ENCODE measurements around the gene UBTF. TPM values are rescaled to one million over a fixed set of nuclear protein-coding genes. Genes with fewer than 3 reads are reported as not detected.
A peak's percentile ranks its signal among the peaks of the same experiment; 100 is the strongest.

The UBTF gene
- polyA plus RNA-seq, 3 donors: 28.2 to 40.9 (median 35.3) TPM

DNA sequence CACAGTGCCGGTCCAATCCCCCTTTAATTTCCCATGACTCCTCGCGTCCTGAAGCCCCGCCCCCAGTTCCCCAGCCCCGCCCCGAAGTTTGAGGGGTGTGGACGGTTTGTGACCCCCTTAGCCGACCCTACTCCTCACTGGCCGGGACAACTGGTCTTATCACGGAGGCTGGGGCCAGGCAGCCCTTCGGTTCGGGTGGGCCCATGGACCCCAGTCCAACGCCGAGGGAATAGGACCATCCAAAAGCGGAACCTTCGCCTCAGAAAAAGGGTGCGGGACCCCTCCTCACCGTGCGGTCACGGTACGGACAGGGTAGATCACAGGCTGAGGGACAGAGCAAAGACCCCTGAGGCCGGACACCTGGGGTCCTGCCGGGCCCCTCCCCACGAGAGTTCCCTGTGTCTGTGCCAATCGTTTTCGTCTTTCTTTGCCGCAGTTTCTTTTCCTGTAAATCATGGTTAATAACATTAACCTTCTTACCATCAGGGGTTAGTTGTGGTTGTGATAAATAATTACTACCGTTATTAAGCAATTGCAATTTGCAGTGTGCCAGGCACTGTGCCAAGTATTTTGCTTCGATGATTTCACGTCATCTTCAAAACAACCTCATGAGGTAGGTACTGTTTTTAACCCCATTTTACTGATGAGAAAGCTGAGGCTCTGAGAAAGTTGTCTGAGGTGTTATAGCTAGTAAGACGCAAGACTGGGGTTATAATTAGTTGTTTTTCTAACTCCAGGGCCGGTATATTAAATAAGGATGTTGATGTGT lies 32.2 kb downstream of the UBTF start:
- H3K27ac ChIP-seq (ENCODE audit: low read depth, low read length): peak overlapping the region; percentile 67
- 1 to 2% (median 2%) methylated on average over 32 of the region's 32 CpGs for WGBS, 3 donors

DNA sequence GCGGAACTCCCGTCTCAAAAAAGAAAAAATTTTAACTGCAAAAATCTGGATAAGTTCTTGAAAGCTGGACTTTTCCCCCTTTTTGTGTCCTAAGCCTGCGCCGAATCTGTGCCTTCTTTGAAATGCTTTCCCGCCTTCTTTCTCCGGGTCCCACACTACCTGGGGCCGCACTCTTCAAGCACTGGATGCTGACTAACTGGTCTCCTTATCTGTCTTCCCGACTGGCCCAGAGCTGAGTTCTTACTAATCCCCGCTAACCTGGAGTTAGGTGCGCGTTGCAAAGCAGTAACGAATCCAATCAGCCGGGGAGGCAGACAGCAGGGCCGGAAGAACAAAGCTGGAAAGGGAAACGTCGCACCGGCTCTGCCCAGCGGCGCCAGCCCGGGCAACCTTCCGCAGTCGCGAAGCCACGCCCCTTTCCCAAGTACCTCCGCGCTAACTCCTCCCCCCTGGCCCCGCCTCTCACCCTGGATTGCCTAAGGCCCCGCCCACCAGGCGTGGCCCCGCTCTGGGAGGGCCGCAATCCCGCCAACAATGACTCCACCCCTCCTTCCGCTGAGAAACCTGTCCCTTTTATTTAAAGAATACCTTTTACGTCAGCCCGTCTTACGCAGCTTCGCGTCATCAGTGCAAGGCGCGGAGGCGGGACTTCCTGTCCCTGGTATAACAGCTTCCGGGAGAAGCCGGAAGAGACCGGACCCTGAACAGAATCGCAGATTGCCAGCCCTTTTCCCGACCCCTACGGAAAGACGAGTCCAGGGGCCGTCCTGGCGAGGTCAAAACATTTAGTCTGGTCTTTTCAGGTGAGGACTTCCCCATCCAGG lies 33.0 kb downstream of the UBTF start, which contains the start of gene TMUB2:
TSS of gene TMUB2 (plus strand) at position 666 of the 824 bp plus-strand sequence. CDS start 737 bp downstream, outside the sequence.
- H3K27ac ChIP-seq (ENCODE audit: low read depth, low read length): peak within 1 kb of the TSS; percentile 67
- WGBS, 3 donors: 0 to 1% (median 1%) methylated on average over 50 of the region's 50 CpGs

DNA sequence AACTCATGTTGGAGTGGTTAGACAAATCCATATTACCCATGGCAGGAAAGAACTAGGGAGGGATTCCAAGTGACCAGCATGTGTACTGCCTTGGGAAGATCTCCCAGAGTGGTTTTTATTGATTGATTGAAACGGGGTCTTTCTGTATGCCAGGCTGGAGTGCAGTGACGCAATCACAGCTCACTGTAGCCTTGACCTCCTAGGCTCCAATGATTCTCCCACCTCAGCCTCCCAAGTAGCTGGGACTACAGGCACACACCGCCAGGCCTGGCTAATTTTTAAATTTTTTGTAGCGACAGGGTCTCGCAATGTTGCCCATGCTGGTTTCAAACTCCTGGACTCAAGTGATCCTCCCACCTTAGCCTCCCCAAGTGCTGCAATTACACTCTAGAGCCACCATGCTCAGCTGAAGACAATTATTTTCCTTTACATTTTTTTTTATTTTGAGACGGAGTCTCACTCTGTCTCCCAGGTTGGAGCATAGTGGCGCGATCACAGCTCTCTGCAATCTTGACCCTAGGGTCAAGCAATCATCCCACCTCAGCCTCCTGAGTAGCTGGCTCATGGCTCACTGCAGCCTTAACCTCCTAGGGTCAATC lies 35.2 kb downstream of the UBTF start:
- H3K27ac ChIP-seq (ENCODE audit: low read depth, low read length): no peak overlapping the region
- WGBS, 3 donors: 79 to 87% (median 86%) methylated on average over 8 of the region's 8 CpGs

DNA sequence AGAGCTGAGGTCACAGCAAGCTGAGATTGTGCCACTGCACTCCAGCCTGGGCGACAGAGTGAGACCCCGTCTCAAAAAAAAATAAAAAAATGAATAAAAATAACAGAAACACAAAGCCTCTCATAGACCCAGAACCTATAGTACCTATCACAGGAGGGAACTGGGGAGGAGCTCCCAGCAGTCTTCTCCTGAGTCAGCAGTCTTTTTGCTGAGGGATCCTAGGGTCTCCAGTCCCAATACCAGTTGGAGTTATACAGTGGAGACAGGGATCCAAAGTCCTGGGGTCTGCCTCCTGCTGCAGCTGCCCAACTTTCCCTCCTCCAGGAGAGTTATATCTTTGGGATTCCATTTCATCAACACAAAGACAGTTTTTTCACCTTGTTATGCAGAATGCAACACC lies 36.5 kb downstream of the UBTF start:
- WGBS, 3 donors: 84 to 94% (median 86%) methylated on average over 2 of the region's 2 CpGs
- H3K27ac ChIP-seq (ENCODE audit: low read depth, low read length): no peak overlapping the region

DNA sequence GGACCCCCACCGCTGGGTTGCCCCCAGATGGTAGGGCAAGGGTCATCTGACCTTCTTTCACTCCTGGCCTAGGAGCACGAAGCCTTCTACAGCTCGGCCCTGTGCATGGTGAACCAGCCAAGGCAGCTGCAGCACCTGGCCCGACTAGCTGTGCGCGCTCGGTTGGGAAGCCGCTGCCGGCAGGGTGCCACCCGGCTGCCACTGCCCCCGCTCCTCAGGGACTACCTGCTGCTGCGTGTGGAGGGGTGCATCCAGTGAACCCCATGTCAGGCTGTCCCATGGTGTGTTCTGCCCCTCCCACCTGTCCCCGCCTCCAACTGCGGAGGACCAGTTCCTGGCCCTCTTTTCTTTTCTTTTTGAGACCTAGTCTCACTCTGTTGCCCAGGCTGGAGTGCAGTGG lies 41.3 kb downstream of the UBTF start:
- WGBS, 3 donors: 90 to 95% (median 94%) methylated on average over 14 of the region's 14 CpGs
- no peak overlapping the region for H3K27ac ChIP-seq (ENCODE audit: low read depth, low read length)

DNA sequence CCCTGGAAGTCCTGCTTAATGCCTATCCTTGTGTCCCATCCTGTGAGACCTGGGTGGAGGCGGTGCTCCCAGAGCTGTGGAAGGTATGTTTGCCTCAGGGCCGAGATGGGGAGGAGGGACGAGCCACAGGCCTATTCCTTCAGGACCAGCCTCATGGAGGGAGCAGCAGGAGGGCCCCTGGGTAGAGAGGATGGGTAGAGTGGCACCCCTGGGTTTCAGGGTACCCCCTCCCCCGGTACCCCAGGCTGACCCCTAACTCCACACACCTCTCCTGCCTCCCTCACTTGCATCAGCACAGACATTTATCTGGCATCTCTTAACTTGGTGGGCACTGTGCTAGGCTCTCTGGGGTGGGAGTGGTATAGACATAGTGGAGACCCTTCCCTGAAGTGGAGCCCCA lies 41.8 kb downstream of the UBTF start:
- 90 to 96% (median 93%) methylated on average over 4 of the region's 4 CpGs for WGBS, 3 donors
- no peak overlapping the region for H3K27ac ChIP-seq (ENCODE audit: low read depth, low read length)

DNA sequence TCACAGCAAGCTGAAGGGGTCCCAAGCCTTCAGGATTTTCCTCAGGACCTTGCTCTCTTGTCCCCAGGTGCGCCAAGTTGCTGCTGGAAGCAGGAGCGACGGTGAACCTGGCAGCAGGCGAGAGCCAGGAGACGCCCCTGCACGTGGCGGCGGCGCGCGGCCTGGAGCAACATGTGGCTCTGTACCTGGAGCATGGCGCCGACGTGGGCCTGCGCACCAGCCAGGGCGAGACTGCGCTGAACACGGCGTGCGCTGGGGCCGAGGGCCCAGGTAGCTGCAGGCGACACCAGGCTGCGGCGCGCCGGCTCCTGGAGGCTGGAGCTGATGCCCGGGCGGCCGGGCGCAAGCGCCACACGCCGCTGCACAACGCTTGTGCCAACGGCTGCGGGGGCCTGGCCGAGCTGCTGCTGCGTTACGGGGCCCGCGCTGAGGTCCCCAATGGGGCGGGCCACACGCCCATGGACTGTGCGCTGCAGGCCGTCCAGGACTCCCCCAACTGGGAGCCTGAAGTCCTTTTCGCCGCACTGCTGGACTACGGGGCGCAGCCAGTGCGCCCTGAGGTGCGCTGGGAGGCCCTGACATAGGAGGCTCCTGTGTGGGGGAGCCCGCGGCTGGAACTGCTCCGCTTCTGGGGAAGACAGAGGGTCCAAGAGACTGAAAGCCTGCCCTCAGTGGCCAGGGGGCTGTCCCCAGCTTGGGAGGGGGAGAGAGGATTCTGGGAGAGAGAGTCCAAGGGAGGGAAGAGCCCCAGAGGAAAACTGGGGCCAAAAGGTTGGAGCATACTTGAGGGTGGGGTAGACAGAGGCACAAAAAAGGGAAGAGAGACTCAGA lies 42.6 kb downstream of the UBTF start:
- H3K27ac ChIP-seq (ENCODE audit: low read depth, low read length): no peak overlapping the region
- WGBS, 3 donors: 93 to 95% (median 94%) methylated on average over 47 to 54 of the region's 54 CpGs

DNA sequence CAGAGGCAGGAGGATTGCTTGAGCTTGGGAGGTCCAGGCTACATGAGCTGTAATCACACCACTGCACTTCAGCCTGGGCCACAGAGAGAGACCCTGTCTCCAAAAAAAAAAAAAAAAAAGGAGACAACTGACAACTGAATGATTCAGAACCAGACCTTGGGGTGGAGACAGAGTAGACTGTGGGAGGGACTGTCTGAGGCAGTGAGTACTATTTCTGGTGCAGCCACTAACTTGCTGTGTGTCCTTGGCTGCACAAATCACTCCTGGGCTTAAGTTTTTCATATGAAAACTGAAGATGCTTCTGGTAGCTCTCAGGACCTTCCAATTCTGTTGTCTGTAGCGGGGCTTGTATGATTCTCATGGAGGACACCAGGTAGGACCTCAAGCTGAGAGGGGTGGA lies 43.2 kb downstream of the UBTF start:
- 94 to 97% (median 94%) methylated on average over 1 of the region's 1 CpG for WGBS, 3 donors
- no peak overlapping the region for H3K27ac ChIP-seq (ENCODE audit: low read depth, low read length)

DNA sequence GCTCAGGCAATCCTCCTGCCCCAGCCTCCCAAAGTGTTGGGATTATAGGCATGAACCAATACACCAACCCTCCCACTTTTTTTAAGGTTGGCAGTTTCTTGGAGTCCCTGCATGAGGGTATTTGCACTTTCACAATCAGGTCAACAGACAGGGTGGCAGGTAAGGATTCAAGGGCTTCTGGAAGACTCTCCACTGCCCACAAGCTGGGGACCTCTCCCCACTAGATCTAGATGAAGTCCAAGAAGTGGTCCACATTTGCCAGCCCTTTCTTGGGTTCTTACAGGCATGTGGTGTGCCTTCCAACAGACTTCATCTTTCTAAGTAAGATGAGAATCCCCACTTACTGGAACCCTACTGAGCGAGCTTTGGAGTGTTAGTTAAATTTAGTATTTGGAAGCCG lies 45.0 kb downstream of the UBTF start:
- WGBS, 3 donors: 95 to 98% (median 98%) methylated on average over 2 of the region's 2 CpGs

DNA sequence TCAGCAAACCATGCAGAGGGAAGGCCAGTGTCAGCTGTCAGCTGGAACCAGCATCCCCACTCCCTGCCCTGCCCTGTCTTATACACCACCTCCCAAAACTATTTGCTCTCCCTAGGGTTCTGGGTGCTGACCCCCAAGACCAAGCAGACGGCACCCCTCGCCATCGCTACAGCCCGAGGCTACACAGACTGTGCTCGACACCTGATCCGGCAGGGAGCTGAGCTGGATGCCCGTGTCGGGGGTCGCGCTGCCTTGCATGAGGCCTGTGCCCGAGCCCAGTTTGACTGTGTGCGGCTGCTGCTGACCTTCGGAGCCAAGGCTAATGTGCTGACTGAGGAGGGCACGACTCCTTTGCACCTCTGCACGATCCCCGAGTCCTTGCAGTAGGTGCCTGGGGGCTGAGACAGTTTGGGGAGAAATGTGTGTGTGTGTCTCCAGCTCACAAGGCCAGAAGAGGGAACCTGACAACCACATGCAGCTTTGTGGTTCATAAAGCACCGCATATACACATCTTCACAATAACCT lies 47.5 kb downstream of the UBTF start:
- no peak overlapping the region for H3K27ac ChIP-seq (ENCODE audit: low read depth, low read length)
- WGBS, 3 donors: 76 to 82% (median 80%) methylated on average over 17 of the region's 17 CpGs

More for the DNA sequence above, 45.0 kb downstream of the UBTF start:
- H3K27ac ChIP-seq (ENCODE audit: low read depth, low read length): no peak overlapping the region

DNA sequence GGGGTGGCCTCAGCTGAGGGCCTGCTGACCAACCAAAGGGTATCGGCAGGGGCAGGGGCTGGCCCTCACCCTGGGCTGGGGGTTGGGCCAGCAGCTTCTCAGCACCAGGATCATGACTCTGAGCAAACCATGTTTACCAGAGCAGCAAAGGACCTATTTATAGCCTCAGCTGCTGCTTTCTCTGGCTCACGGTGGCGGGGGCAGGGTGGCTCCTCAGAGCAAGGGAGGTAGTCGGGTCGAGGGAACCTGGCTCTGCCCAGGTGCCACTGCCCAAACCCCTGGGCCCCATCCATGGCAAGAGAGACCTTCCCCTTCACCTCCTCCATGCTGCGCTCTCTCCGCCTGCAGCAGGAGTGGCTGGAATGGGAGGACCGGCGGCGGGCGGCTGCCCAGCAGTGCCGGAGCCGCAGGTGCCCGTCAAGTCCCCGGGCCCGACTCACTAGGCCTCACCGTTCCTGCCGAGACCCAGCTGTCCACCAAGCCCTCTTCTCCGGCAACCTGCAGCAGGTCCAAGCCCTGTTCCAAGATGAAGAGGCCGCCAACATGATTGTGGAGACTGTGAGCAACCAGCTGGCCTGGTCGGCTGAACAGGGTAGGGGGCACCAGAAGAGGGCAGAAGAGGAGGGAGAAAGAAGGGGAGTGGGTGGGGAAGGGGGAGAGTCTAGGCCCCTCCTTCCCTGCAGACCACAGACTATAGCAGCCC lies 48.8 kb downstream of the UBTF start, which contains the start of gene ASB16:
TSS of gene ASB16 (plus strand) at position 206 of the 703 bp plus-strand sequence. CDS start at position 292, 86 bp downstream.
- no peak within 1 kb of the TSS for H3K27ac ChIP-seq (ENCODE audit: low read depth, low read length)
- 14 to 45% (median 31%) methylated on average over 19 to 21 of the region's 21 CpGs for WGBS, 3 donors

DNA sequence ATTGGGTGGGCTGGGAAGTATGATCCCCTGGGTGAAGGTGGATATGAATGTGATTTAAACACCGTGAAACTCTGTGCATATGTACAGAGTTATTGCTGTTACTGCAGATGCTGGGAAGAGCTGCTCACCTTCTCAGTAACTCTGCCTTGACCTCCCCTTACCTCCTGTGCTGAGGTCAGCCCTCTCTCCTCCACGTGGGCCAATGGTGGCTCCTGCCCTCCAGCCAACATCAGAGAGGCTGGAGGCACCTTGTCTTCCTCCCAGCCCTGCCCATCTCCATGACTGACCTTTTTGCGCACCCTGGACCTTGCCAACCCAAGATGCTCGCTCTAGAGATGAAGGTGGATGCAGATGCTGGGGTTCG lies 49.4 kb downstream of the UBTF start:
- 44 to 66% (median 59%) methylated on average over 5 of the region's 5 CpGs for WGBS, 3 donors
- no peak overlapping the region for H3K27ac ChIP-seq (ENCODE audit: low read depth, low read length)

DNA sequence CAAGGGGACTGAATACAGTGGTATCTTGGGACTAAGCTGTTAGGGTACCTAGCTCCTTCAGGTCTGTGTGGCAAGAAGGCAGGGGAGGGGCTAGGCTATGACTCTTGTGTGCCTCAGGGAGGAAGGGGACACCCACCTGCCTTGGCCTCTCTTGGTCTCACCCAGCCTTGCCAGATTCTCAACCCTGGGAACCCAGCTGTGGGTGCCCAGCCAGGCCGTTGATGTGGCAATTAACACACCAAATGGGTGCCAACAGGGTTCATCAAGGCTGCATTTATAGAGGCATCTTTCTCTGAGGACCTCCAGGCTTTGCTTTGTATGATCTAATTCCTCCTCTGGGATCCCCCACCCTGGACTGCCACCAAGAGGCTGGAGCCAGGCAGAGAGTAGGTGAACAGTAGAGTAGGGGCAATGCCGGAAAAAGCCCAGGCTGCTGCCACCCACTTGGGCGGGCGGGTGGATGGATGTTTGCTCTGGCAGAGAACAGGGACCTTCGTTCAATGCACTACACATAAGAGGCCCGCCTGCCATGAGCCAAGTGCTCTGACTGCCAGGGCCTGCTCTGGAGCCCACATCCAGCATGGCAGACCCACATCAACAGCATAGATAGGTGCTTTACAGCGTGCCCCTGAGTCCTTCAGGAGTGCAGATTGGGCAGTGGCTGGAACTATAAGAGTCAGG lies 52.2 kb downstream of the UBTF start:
- H3K27ac ChIP-seq (ENCODE audit: low read depth, low read length): no peak overlapping the region
- WGBS, 3 donors: 81 to 88% (median 85%) methylated on average over 7 of the region's 7 CpGs

DNA sequence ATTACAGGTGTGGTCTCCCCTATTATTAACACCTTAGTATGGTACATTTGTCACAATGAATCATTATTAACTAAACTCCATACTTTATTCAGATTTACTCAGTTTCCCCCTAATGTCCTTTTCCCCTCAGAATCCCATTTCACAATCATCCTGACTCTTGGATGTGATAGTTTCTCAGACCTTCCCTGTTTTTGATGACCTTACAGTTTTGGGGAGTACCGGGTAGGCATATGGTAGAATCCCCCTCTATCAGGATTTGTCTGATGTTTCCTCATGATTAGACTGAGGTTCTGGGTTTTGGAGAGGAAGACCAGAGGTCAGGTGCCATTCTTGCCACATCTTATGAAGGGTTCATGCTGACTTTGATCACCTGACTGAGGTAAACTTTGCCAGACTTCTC lies 55.0 kb downstream of the UBTF start:
- 89 to 93% (median 93%) methylated on average over 1 of the region's 1 CpG for WGBS, 3 donors
- H3K27ac ChIP-seq (ENCODE audit: low read depth, low read length): no peak overlapping the region

DNA sequence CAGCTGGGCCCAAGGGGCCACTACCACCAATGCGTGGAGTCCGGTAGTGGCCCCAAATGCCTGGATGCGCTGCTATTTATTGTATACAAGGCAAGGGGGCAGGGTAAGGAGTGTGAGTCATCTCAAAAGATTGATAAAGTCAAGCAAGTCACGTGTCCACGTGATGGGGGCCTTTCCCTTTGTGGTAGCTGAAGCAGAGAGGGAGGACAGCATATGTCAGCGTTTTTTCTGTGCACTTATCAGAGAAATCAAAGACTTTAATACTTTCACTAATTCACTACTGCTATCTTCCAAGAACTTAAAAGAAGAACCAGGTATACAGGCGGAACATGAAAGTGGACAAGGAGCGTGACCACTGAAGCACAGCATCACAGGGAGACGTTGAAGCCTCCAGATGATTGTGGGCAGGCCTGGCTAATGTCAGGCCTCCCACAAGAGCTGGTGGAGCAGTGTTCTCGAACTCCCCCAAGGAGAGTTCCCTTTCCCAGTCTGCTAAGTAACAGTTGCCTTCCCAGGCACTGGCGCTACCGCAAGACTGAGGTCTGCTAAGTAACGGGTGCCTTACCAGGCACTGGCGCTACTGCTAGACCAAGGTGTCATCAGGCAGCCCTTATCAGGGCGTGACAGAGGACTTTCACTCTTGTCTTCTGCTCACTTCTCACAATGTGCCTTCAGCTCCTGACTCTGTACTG lies 59.8 kb downstream of the UBTF start:
- no peak overlapping the region for H3K27ac ChIP-seq (ENCODE audit: low read depth, low read length)
- WGBS, 3 donors: 84 to 92% (median 89%) methylated on average over 15 of the region's 15 CpGs

DNA sequence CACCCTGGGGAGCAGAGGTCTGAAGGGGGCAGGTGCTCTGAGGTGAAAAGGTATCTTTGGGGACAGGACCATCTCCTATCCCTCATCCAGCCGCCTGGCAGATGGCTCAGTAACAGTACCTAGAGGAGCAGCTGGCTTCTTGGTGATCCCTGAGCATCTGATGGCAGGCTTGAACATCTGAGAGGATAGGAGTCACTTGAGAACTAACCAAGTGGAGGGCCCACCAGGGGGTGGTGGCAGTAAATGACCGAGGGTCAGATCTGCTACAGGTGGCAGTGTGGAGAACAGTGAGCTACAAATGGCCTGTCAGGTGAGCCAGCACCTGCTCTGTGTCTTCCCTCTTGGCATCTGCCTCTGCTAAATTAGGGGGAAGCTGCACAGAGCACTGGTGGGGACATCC lies 64.0 kb downstream of the UBTF start:
- WGBS, 3 donors: 83 to 96% (median 83%) methylated on average over 2 of the region's 2 CpGs

More for the DNA sequence above, 64.0 kb downstream of the UBTF start:
- no peak overlapping the region for H3K27ac ChIP-seq (ENCODE audit: low read depth, low read length)
